Activated CD4-positive, CD25-positive, alpha-beta regulatory T cell (primary cell): ENCODE data around the gene ANKRD17.
"Not testable (repeated sequence)": the region's sequence is repeated elsewhere in the genome, so short reads cannot be mapped to it uniquely, and the experiment has no call there.

ENCODE experiments used
- DNase-seq, 4 experiments: peaks; one replicate each; lab custom pipeline; 2025; lab: John Stamatoyannopoulos, UW

ANKRD17 gene, protein sequence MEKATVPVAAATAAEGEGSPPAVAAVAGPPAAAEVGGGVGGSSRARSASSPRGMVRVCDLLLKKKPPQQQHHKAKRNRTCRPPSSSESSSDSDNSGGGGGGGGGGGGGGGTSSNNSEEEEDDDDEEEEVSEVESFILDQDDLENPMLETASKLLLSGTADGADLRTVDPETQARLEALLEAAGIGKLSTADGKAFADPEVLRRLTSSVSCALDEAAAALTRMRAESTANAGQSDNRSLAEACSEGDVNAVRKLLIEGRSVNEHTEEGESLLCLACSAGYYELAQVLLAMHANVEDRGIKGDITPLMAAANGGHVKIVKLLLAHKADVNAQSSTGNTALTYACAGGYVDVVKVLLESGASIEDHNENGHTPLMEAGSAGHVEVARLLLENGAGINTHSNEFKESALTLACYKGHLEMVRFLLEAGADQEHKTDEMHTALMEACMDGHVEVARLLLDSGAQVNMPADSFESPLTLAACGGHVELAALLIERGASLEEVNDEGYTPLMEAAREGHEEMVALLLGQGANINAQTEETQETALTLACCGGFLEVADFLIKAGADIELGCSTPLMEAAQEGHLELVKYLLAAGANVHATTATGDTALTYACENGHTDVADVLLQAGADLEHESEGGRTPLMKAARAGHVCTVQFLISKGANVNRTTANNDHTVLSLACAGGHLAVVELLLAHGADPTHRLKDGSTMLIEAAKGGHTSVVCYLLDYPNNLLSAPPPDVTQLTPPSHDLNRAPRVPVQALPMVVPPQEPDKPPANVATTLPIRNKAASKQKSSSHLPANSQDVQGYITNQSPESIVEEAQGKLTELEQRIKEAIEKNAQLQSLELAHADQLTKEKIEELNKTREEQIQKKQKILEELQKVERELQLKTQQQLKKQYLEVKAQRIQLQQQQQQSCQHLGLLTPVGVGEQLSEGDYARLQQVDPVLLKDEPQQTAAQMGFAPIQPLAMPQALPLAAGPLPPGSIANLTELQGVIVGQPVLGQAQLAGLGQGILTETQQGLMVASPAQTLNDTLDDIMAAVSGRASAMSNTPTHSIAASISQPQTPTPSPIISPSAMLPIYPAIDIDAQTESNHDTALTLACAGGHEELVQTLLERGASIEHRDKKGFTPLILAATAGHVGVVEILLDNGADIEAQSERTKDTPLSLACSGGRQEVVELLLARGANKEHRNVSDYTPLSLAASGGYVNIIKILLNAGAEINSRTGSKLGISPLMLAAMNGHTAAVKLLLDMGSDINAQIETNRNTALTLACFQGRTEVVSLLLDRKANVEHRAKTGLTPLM (N-terminal part only)

GRCh38 chr4:73258686-73259570 lies at the start of gene ANKRD17:
ANKRD17 (minus strand) TSS chr4:73258798; CDS start chr4:73258668, 130 bp downstream.
- DNase-seq, result peak; percentile 76 to 84 (median 79)

- no peak for DNase-seq
Measured at GRCh38 chr4:73308286-73308685, 49.7 kb upstream of the ANKRD17 start.

DNA sequence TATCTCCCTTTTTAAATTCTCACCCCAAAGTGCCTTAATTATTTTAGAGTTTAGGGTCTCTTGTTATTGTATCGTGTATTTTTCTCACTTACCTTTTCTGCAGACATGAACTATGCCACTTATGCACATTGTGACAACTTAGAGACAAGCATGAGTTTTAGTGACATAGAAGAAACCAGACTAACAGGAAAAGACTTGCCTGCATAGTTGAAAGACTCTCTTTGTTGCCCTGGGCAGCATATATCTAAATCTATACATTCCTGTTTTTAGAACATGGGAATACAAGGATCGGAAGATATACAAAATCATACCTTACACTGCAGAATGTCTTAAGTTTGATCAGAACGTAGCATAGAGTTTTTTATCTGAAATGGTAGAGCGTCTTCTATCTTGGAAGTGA lies 45.1 kb upstream of the ANKRD17 start:
- no peak for DNase-seq

GRCh38 chr4:73299548-73300280 lies 41.1 kb upstream of the ANKRD17 start:
- no peak for DNase-seq

- not testable (repeated sequence) for DNase-seq
Measured at GRCh38 chr4:73292661-73293060, 34.1 kb upstream of the ANKRD17 start.

- no peak for DNase-seq
Measured at GRCh38 chr4:73281982-73282381, 23.4 kb upstream of the ANKRD17 start.

- no peak for DNase-seq
Measured at GRCh38 chr4:73281396-73281795, 22.8 kb upstream of the ANKRD17 start.

- DNase-seq, result no peak
Measured at GRCh38 chr4:73277201-73277600, 18.6 kb upstream of the ANKRD17 start.

GRCh38 chr4:73275318-73275654 lies 16.7 kb upstream of the ANKRD17 start:
- no peak for DNase-seq

GRCh38 chr4:73272816-73273215 lies 14.2 kb upstream of the ANKRD17 start:
- no peak for DNase-seq

DNA sequence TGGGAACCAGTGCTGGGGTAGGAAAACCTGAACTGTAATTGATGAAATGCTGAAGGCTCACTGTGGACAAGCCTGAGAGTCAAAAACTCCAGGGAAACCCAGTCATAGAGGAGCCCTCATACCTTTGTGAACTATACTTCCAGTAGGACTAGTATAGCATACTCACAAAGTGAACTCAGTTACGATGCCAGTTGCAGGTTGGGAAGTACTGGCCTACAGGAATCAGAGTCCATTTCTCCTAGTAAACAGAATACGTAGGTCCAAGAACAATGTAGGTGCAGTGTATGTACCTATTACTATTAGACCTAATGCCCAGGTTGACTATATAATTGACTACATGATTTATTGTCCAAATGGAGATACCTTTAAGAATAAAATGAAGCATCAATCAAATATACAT lies 8.5 kb upstream of the ANKRD17 start:
- no peak for DNase-seq

DNA sequence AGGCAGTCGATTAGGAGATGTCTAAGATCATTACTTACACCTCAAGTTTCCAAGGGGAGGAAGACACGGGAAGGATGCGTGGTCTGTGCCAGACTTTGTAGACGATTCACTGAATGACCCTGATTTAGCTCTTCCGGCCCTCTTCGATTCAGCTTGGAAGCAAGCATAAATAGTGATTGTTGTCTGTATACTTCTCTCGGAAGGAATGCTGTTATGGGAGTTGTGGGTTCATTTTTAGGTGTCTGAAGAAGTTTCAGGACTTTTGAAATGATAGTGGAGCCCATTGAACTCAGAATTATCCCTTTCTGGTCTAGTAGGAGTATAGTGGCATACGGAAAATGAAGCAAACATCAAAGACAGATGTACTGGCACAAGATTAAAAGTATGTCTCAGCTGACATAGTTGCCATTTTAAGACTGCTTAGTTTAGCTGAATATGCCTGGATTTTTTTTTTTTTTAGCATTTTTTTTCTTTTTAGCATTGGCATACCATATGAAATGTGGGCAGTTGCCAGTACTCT lies 1.0 kb upstream of the ANKRD17 start:
- no peak for DNase-seq

GRCh38 chr4:73258436-73258685 lies 237 bp downstream of the ANKRD17 start:
- peak in 1 of 4 experiments; percentile 71 for DNase-seq

- DNase-seq, result peak in 3 of 4 experiments; percentile 5 to 65 (median 34)
Measured at GRCh38 chr4:73257651-73258435, 755 bp downstream of the ANKRD17 start.

- peak; percentile 2 to 47 (median 29) for DNase-seq
Measured at GRCh38 chr4:73257234-73257633, 1.4 kb downstream of the ANKRD17 start.

DNA sequence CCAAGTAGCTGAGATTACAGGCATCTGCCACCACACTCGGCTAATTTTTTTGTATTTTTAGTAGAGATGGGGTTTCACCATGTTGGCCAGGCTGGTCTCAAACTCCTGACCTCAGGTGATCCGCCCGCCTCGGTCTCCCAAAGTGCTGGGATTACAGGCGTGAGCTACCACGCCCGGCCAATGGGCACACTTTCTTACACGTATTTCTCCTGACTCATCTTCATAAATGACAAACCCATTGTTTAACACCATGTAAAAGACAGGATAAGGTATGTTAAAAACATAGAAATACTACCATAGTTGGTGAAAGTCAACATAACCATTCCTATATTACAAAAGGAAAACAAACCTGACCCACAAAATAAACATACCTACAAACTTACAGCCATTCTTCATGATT lies 2.8 kb downstream of the ANKRD17 start:
- DNase-seq, result not testable (repeated sequence)

- no peak for DNase-seq
Measured at GRCh38 chr4:73252001-73252400, 6.6 kb downstream of the ANKRD17 start.

DNA sequence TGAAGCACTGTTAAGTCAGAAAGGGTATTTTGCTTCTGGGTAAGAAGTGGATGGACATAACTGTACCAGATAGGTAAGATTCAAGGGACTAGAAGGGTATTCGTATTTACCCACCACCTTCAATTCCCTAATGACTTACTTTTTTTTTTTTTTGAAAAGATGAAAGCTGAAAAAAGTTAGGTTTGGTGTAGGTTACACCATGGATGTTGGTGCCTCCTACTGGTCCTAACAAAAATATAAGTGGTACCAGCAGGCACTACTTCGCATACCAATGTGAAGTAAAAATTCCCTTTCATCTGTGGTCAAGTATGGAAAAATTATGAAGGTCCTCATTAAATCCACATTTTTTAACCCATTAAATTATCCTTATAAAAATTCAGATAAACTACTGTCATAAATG lies 7.2 kb downstream of the ANKRD17 start:
- DNase-seq, result no peak

DNA sequence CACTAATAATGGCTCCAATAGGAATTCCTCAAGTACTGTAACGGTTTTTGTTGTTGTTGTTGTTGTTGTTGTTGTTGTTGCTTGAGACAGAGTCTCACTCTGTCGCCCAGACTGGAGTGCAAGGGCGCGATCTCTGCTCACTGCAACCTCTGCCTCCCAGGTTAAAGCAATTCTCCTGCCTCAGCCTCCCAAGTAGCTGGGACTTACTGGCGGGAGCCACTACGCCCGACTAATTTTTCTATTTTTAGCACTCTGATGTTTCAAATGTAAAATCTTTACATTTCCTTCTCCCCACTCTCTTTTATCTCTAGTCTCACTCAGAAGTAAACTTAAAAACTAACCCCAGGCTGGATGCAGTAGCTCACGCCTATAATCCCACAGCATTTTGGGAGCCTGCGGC lies 8.0 kb downstream of the ANKRD17 start:
- no peak for DNase-seq

- DNase-seq, result no peak
Measured at GRCh38 chr4:73248821-73249220, 9.8 kb downstream of the ANKRD17 start.
